Left lung (tissue), 10 donors: ENCODE results near the gene TMEM150C. TPM values are rescaled to one million over a fixed set of nuclear protein-coding genes. Genes with fewer than 3 reads are reported as not detected.
"Not testable (repeated sequence)": the region's sequence is repeated elsewhere in the genome, so short reads cannot be mapped to it uniquely, and the experiment has no call there.

ENCODE experiments used
- ATAC-seq: fragments of 200-7000 bp; cut with Tn5 transposase; one replicate; pipeline ENCODE4 v1.9.1; 2020; ENCODE audit warnings: moderate library complexity
- DNase-seq, 4 donors: peaks; one replicate each; pipeline ENCODE4 v3.0.0-alpha.2; 2013 to 2020
- H3K27ac ChIP-seq, 2 donors: fragments of 200-600 bp; sonication (generic) in 1 of 2; one replicate each; pipeline versions ENCODE4 v1.5.0 to v1.8.0; 2020 to 2021
- H3K27me3 ChIP-seq, 2 donors: fragments of 200-600 bp; sonication (generic) in 1 of 2; one replicate each; pipeline versions ENCODE4 v1.5.0 to v1.8.0; 2020 to 2021
- H3K36me3 ChIP-seq, 2 donors: fragments of 200-600 bp; sonication (generic) in 1 of 2; one replicate each; pipeline versions ENCODE4 v1.5.0 to v1.8.0; 2020 to 2021
- H3K4me1 ChIP-seq, 2 donors: fragments of 200-600 bp; one replicate each; pipeline ENCODE4 v1.8.0; 2021
- H3K4me3 ChIP-seq, 2 donors: fragments of 200-600 bp; sonication (generic) in 1 of 2; one replicate each; pipeline versions ENCODE4 v1.5.0 to v1.8.0; 2020 to 2021; ENCODE audit warnings: mild to moderate bottlenecking in 1 of 2
- H3K9me3 ChIP-seq, 2 donors: fragments of 200-600 bp; sonication (generic) in 1 of 2; one replicate each; pipeline versions ENCODE4 v1.5.0 to v1.8.0; 2020 to 2021
- CTCF ChIP-seq, 2 donors: fragments of 200-600 bp; sonication (generic) in 1 of 2; IDR thresholded peaks; one replicate each; pipeline versions ENCODE4 v1.5.0 to v1.8.0; 2021; ENCODE audit warnings: antibody characterized with exemption in 2 of 2
- intact Hi-C, 2 donors: fragments of 100-400 bp; cut with DNase I; formaldehyde crosslinking; loops; one replicate each; pipeline versions ENCODE4 v1.11.2 to v1.14.2; 2022
- polyA plus RNA-seq, 6 donors: library from polyadenylated mRNA; unstranded; fragments of 120-200 nt; gene quantifications; one replicate each; pipeline ENCODE4 v1.2.1, GENCODE V29; 2013; ENCODE audit not compliant: insufficient read length in 6 of 6
- total RNA-seq, 2 donors: library from RNA; stranded (reverse); fragmentation: NEBNext Ultra II Directional; extraction: Animal tissue kit (Norgen Biotek cat#: 25700); gene quantifications; one replicate each; pipeline ENCODE4 v1.2.1, GENCODE V29; 2021
- donor health status: DM: no; HTN: yes; CAD: no.
- donor health status: DM: no; HTN: no; CAD: no.

TMEM150C gene
- total and polyA plus RNA-seq, 8 donors, result 4.3 to 18.9 (median 16.0) TPM

- no peaks in the 10 kb centered on the region for H3K27me3 ChIP-seq
- ATAC-seq (no peak), DNase-seq (no peak)
- H3K9me3 ChIP-seq, result no peaks in the 10 kb centered on the region
- TF ChIP-seq CTCF (IDR thresholded peaks at IDR 0.05), result no peak
- H3K36me3 ChIP-seq, result no peaks in the 10 kb centered on the region
- intact Hi-C loops, result no loop called here
- H3K4me1 ChIP-seq, result no peaks in the 10 kb centered on the region
- H3K27ac ChIP-seq, result no peak overlapping the region
- no peak overlapping the region for H3K4me3 ChIP-seq
Measured at GRCh38 chr4:82481506-82481840, 80.3 kb downstream of the TMEM150C start.

GRCh38 chr4:82480771-82481505, 80.8 kb downstream of the TMEM150C start:
- intact Hi-C loops, result no loop called here
- H3K4me3 ChIP-seq, result no peak overlapping the region
- ATAC-seq (no peak), DNase-seq (no peak)
- no peak overlapping the region for H3K27ac ChIP-seq
- no peaks in the 10 kb centered on the region for H3K9me3 ChIP-seq
- TF ChIP-seq CTCF (IDR thresholded peaks at IDR 0.05), result no peak
- H3K27me3 ChIP-seq, result no peaks in the 10 kb centered on the region
- no peaks in the 10 kb centered on the region for H3K4me1 ChIP-seq
- no peaks in the 10 kb centered on the region for H3K36me3 ChIP-seq

DNA sequence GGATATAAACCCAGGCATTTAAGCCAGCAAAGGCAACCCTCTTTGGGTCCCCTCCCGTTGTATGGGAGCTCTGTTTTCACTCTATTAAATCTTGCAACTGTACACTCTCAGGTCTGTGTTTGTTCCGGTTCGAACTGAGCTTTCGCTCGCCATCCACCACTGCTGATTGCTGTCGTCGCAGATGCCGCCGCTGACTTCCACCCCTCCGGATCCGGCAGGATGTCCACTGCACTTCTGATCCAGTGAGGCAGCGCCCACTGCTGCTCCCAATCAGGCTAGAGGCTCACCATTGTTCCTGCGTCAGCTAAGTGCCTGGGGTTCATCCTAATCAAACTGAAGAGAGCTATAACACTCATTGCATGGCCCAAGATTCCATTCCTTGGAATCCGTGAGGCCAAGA, 82.2 kb downstream of the TMEM150C start:
- Histone ChIP-seq H3K9me3 (no peaks in the 10 kb centered on the region), H3K4me3 (no peak overlapping the region), H3K4me1 (no peaks in the 10 kb centered on the region), H3K27ac (no peak overlapping the region), H3K36me3 (no peaks in the 10 kb centered on the region), H3K27me3 (no peaks in the 10 kb centered on the region)
- ATAC-seq (no peak), DNase-seq (peak in 1 of 4 donors; percentile 58)
- TF ChIP-seq CTCF (IDR thresholded peaks at IDR 0.05), result no peak
- intact Hi-C loops, result no loop called here

DNA sequence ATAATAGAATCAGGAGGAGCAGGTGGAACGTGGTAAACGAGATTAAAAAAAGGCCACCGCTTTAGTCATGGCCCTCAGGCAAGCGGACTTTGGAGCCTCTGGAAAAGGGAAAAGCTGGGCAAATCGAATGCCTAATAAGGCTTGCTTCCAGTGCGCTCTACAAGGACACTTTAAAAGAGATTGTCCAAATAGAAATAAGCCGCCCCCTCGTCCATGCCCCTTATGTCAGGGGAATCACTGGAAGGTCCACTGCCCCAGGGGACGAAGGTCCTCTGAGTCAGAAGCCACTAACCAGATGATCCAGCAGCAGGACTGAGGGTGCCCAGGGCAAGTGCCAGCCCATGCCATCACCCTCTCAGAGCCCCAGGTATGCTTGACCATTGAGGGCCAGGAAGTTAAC, 84.3 kb downstream of the TMEM150C start:
- H3K27me3 ChIP-seq, H3K4me3 ChIP-seq, DNase-seq, H3K27ac ChIP-seq, H3K4me1 ChIP-seq, ATAC-seq, intact Hi-C loops, H3K9me3 ChIP-seq, H3K36me3 ChIP-seq: not testable (repeated sequence)

- H3K27me3 ChIP-seq, H3K27ac ChIP-seq, H3K36me3 ChIP-seq, H3K9me3 ChIP-seq, H3K4me3 ChIP-seq, H3K4me1 ChIP-seq, ATAC-seq, DNase-seq, intact Hi-C loops: not testable (repeated sequence)
Measured at GRCh38 chr4:82475931-82476330, 85.9 kb downstream of the TMEM150C start.

GRCh38 chr4:82473621-82474164, 88.1 kb downstream of the TMEM150C start:
- intact Hi-C loops, result no loop called here
- H3K36me3 ChIP-seq, result no peaks in the 10 kb centered on the region
- H3K27ac ChIP-seq, result no peak overlapping the region
- H3K4me3 ChIP-seq, result no peak overlapping the region
- H3K9me3 ChIP-seq, result no peaks in the 10 kb centered on the region
- H3K27me3 ChIP-seq, result no peaks in the 10 kb centered on the region
- no peak for TF ChIP-seq CTCF (IDR thresholded peaks at IDR 0.05)
- ATAC-seq (no peak), DNase-seq (no peak)
- H3K4me1 ChIP-seq, result no peaks in the 10 kb centered on the region

- H3K27ac ChIP-seq, ATAC-seq, DNase-seq, intact Hi-C loops, H3K9me3 ChIP-seq, H3K27me3 ChIP-seq, H3K4me1 ChIP-seq, H3K4me3 ChIP-seq, H3K36me3 ChIP-seq: not testable (repeated sequence)
Measured at GRCh38 chr4:82473080-82473479, 88.7 kb downstream of the TMEM150C start.
